GM12875 (cell line): Measurements from ENCODE around the gene DCLK2.

Experiments
- H3K4me3 ChIP-seq: one replicate; pipeline ENCODE4 v1.5.1; 2011; ENCODE audit warnings: low read depth, low read length, control low read depth
- CTCF ChIP-seq: IDR thresholded peaks from 2 replicates; pipeline ENCODE4 v1.5.1; 2011; ENCODE audit warnings: low read depth, mild to moderate bottlenecking, control low read depth, inconsistent platforms, low read length, moderate library complexity, borderline replicate concordance; ENCODE audit not compliant: insufficient read depth

DCLK2 gene

GRCh38 chr4:150217192-150217591, 138.9 kb downstream of the DCLK2 start:
- TF ChIP-seq CTCF = no peak
- no peak overlapping the region for H3K4me3 ChIP-seq

- no peak overlapping the region for H3K4me3 ChIP-seq
- TF ChIP-seq CTCF = no peak
Observed at GRCh38 chr4:150217808-150218207, 139.6 kb downstream of the DCLK2 start.

- no peak overlapping the region for H3K4me3 ChIP-seq
- no peak for TF ChIP-seq CTCF
Observed at GRCh38 chr4:150218447-150218846, 140.2 kb downstream of the DCLK2 start.

- TF ChIP-seq CTCF = no peak
Observed at GRCh38 chr4:150219841-150220240, 141.6 kb downstream of the DCLK2 start.

GRCh38 chr4:150224896-150225591, 146.8 kb downstream of the DCLK2 start:
- no peak overlapping the region for H3K4me3 ChIP-seq
- TF ChIP-seq CTCF = no peak

More at GRCh38 chr4:150219841-150220240, 141.6 kb downstream of the DCLK2 start:
- no peak overlapping the region for H3K4me3 ChIP-seq

GRCh38 chr4:150229520-150229919, 151.3 kb downstream of the DCLK2 start:
- TF ChIP-seq CTCF = no peak
- no peak overlapping the region for H3K4me3 ChIP-seq

- no peak for TF ChIP-seq CTCF
- no peak overlapping the region for H3K4me3 ChIP-seq
Observed at GRCh38 chr4:150230561-150230960, 152.3 kb downstream of the DCLK2 start.
